ENCODE measurements around the gene TPP2. TPM values are rescaled to one million over a fixed set of nuclear protein-coding genes. Genes with fewer than 3 reads are reported as not detected.

TPP2 gene
- polyA plus RNA-seq, 3 donors, result 56.9 to 67.5 (median 62.2) TPM

DNA sequence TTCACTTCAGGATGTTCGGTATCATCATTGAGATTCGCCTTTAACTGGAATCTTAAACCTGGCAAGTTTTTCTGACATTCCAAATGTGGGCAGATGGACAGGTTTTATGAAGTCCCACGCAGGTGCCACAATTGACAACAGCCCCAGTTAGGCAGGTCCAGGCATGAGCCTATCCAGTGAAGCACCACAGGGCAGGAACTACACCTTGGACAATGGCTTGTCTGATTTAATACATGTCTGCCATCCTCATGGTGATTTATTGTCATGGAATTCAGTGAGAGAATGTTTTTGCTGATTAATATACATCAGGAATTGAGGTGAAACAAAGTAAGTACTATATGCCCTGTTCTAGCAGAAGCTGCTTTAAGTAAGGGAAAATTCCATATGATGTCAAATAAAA lies 10.2 kb upstream of the TPP2 start:
- no peak for DNase-seq (ENCODE audit: extremely low read depth in 1 of 11, low read depth in 9 of 11, low spot score in 4 of 11)

DNA sequence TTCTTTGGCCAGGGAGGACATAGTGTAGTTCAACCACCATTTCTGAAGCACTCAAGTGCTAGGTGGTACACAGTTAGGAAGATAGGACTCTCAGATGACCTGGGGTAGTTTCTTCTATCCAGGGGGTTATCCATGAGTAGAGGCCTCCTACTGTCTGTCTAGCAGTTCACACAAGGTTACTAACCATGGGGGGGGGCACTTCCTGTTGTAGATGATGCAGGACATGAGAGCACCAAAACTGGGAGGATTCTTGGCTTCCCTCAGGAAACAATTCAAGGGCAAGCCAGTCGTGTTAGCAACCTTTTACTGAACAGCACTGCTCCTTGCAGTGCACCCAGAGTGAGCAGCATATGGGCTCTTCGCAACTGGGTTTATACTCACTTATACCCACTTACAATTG lies 8.9 kb upstream of the TPP2 start:
- no peak for DNase-seq (ENCODE audit: extremely low read depth in 1 of 11, low read depth in 9 of 11, low spot score in 4 of 11)

DNA sequence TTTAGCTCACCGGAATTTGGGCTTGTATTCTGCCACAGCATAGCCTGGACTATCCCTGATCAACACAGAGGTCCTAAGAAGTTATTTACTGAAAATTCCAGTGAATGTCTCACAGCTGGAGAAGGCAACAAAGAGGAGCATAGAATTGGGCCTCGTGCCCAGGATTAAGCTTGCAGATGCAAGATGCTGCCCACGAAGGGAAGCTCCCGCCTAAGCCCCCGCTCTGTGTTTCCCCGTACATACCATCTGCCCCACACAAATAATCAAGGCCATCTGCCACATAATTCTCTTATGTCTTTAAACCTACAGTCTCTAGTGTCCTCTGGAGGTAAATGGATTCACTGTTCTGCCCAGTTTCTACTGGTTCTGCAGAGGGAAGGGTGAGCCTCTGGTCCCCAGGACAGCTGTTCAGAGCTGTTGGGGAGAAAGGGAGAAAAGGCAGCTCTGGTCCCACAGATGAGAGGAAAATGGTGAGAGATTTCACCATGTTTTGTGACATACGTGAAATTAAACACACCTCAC lies 7.4 kb upstream of the TPP2 start:
- no peak for DNase-seq (ENCODE audit: extremely low read depth in 1 of 11, low read depth in 9 of 11, low spot score in 4 of 11)

DNA sequence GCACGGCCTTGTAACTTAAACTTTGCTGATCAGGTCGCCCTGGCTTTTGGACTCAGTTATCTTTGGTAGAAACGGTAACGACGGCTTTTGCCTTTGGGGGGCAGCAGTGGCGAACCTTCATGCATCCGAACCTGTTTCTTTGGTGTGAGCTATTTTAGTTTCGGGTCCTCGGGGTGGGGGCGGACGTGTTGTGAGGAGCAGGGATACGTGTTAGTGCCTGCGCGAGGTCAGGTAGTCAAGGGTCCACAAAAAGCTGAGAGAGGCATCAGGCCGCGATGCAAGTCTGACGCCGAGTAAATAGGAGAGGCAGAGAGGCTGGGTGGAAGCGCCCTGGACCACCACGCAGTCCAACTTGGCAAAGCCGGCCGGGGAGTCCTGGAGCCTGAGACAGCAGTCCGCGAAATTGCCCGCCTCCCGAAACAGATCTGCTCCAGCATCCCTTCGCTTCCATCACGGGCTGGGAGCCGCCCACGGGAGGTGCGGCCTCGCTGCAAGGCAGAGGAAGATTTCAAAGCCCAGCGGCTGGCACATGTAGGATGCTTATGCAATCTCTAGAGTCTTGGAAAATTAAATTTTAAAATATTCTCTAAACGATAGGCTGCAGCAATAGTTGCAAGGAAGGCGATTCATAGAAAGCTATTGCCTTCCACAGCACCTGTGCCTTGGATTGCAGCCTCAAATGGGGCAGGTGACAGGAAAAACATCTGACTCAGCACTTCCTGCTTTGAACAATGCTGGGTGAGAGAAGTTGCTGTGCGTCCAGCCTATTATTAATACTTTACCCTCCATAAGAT lies 4.6 kb upstream of the TPP2 start:
- DNase-seq (ENCODE audit: extremely low read depth in 1 of 11, low read depth in 9 of 11, low spot score in 4 of 11), result peak in 6 of 11 donors; percentile 44 to 67 (median 52)

DNA sequence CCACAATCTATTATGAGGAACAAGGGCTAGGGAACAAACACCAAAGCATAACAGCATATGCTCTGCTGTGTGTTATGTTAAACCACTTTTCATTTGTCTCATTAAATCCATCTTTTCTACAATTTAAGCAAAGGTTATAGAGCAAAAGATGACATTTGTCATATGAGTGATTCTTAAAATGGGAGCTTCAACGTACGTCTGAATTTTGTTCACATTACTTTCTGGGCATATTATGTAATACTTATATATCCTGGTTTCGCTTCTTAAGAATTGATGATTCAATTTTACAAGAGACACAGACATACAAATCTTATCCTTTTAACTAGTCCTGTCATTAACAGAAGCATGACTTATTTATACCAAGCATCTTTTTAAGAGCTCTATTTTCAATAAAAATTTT lies 3.3 kb upstream of the TPP2 start:
- DNase-seq (ENCODE audit: extremely low read depth in 1 of 11, low read depth in 9 of 11, low spot score in 4 of 11), result no peak

DNA sequence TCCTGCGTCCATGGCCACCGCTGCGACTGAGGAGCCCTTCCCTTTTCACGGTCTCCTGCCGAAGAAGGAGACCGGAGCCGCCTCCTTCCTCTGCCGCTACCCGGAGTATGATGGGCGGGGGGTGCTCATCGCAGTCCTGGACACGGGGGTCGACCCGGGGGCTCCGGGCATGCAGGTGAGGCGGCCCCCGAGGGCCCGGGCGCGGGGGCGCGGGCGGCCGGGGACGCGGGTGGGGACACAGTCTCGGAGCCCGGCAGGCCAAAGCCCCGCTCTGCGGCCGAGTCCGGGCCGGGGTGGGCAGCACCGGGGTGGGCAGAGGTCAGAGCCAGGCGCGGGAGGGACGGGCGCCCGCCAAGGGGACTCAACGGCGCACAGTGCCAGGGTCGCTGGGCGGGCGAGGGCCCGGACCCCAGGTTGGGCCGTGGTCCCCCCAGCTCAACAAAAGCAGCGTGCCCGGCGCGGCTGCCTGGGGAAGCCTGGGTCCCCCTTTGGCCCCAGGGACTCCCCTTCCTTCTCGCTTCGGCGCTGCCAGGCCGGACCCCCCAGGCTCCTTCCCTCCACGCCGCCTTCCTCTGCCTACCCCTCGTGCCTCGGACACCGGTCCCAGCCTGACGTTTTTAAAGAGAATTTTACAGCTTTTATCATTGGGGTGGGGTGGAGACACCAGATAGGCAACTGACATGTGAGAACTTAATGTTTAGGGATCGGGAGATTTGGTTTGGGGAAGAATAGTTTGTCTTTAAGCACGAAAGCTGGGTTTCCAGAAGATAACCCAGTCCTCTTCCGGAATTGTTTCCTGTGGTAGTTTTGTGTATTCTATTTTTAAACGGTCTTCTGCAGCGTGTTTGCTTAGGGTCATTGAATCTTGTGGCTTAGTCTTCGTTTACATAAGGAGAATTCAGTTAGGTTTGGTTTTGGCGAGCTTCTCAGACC lies 509 bp downstream of the TPP2 start:
- peak in 1 of 11 donors; percentile 5 for DNase-seq (ENCODE audit: extremely low read depth in 1 of 11, low read depth in 9 of 11, low spot score in 4 of 11)

DNA sequence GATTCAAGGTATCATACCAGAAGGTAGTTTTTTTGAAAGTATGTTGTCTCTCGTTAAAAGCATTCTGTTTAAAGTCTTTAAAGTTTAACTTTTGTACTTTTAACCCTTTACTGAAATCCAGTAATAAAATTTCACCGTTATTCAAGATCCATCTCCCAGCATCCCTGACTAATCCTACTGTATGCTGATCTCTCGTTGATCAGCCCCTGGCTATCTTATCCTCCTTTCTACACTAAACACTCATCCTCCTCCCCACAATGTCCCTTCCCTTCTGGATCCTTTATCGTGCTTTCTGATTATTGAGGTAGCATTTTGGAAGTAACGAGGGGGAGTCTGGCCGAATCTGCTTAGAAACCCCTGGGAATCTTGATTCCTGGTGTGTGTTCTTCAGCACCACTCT lies 1.3 kb downstream of the TPP2 start:
- DNase-seq (ENCODE audit: extremely low read depth in 1 of 11, low read depth in 9 of 11, low spot score in 4 of 11), result no peak

DNA sequence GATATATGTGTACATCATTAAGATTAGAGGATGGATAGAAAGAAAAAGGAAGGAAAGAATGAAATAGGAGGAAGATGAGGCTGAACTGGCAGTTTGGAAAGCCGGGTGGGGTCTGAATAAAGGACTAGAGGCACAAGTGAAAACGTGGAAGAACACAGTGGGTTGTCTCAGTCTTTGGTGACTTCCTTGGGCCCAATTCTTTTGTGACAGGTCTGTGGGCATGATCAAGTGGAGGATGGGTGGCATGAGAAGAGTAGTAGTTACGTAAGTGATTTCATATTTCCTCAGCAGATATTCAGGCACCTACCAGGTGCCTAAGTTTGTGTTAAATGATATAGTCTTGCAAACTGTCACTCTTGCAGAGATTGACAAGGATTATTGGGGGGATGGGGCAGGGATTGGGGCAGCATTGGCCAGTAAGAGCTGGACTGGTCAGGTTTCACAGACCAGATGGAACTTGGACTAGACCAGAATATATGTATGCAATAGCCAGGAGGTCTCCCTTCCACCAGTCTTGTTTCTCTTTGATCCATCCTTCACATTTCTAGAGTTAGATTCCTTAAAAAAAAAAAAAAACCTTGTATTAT lies 2.7 kb downstream of the TPP2 start:
- no peak for DNase-seq (ENCODE audit: extremely low read depth in 1 of 11, low read depth in 9 of 11, low spot score in 4 of 11)

DNA sequence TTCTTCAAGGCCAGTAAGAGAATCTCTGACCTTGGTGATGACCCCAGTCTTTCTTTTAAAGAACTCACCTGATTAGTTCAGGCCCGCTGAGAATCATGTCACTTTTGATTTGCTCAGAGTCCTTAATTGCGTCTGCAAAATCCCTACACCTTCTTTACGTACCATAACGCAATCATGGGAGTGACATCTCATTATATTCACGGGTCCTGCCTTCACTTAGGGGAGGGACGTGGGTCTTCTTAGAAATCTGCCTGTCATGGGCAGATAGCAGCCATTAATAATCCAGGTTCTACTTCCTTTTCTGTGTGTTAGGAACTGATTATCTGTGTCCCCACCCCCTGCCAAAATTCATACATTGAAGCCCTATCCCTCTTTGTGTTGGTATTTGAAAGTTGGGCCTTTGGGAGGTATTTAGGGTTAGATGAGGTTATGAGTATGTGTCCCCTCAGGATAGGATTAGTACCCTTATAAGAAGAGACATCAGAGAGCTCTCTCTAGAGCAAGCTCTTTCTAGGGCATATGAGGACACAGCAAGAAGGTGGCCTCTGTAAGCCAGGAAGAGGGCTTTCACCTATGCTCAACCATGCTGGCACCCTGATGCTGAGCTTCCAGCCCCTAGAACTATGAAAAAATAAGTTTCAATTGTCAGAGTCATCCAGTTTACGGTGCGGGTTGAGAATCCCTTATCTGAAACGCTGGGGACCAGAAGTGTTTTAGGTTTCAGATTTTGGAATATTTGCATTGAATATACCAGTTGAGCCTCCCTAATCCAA lies 9.9 kb downstream of the TPP2 start:
- no peak for DNase-seq (ENCODE audit: extremely low read depth in 1 of 11, low read depth in 9 of 11, low spot score in 4 of 11)

DNA sequence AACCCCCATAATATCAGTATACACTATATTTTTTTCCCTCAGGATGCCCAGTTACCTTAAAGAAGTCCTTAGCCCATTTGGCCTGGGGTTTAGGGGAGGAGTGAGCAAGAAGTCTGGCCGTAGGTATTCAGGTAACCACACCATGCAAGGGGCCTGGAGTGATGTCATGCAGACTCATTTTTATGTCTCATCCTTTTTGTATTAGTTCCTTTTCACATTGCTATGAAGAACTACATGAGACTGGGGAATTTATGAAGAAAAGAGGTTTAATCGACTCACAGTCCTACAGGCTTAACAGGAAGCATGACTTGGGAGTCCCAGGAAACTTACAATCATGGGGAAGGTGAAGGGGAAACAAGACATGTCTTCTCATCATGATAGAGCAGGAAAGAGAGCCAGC lies 12.2 kb downstream of the TPP2 start:
- DNase-seq (ENCODE audit: extremely low read depth in 1 of 11, low read depth in 9 of 11, low spot score in 4 of 11), result no peak

DNA sequence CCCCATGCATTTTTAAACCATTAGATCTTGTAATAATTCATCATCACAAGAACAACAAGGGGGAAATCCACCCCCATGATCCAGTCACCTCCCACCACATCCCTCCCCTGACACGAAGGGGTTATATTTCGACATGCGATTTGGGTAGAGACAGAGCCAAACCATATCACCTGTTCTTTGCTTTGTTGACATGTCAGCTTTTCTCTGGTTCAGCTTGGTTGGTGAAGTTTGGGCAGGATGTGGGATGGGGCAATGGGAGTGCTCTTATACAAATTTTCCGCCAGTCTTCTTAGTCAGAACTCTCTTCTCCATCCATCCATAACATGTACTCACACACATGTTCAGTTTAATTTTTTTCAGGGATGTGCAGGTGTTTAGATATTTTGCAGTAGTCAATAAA lies 12.9 kb downstream of the TPP2 start:
- no peak for DNase-seq (ENCODE audit: extremely low read depth in 1 of 11, low read depth in 9 of 11, low spot score in 4 of 11)

DNA sequence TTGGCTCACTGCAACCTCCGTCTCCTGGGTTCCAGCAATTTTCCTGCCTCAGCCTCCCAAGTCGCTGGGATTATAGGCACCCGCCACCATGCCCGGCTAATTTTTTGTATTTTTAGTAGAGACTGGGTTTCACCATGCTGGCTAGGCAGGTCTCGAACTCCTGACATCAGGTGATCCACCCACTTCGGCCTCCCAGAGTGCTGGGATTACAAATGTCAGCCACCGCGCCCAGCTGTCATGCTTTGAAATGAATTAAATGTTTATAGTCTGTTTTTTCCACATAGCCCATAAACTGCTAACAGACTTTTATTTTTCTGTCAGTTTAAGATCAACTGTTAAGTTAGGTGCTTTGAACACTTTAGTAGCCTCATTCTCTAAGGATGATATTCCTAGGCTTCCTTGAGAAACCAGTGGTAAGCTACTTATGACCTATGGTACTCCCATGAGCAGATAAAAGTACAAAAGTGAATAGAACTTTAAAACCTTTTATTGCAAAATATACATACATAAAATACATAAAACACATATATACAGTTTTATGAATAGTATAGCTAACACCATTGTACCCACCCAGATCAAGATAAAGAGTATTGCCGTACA lies 13.6 kb downstream of the TPP2 start:
- DNase-seq (ENCODE audit: extremely low read depth in 1 of 11, low read depth in 9 of 11, low spot score in 4 of 11), result no peak

DNA sequence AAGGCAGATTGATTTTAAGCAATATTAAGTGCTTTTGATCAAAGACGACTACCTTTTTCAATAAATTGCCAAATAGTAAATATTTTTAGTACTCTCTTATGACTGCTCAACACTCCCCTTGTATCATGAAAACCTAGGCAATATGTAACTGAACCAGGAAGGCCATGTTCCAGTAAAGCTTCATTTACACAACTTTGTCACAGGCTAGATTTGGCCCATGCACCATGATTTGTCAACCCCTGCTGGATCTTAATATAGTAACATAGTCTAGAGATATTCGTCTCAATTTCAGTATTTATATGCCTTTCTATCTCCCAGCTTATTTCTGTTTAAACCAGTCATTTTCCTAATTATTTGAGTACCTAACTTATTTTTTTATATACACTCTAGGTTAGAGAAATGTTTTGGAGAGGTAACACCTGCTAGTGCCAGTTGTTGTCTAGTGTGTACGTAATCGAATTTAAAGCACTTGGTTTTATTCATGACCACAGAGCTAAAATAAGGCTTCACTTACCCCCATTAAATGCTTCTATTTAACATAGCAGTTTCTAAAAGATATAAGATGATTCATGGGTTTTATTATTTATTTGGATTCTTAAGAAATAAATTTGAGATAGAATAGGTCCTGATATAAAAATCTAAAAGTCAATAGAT lies 21.0 kb downstream of the TPP2 start:
- DNase-seq (ENCODE audit: extremely low read depth in 1 of 11, low read depth in 9 of 11, low spot score in 4 of 11), result no peak

DNA sequence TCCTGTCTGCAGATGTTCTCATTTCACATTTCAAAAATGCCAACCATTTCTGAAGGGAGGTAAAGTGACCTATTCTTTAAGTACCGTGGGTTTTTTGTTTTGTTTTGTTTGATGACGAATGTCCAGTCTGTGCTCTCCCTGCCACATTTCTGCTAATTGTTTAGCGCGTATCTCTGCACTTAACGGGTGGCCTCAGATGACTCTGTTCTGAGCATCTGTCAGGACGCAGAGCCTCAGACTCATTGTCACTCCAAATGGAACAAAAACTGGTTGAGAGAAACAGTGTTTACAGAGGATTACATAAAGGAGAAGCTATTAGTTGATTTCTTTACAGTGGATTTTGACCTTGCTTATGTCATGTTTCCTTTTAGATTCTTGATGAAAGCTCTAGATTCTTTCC lies 23.7 kb downstream of the TPP2 start:
- DNase-seq (ENCODE audit: extremely low read depth in 1 of 11, low read depth in 9 of 11, low spot score in 4 of 11), result no peak

DNA sequence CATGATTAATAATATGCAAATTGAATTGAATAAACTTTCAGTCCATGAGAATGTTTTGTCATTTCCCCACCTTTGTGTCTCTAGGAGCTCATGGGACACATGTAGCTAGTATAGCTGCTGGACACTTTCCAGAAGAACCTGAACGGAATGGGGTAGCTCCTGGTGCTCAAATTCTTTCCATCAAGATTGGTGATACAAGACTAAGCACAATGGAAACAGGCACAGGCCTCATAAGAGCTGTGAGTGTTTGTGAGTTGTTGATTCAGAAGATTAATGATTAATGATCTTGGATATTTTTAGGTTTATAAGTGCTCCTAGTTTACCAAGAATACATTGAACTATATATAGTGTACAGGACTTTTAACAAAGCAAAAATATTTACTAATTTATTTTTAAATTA lies 30.1 kb downstream of the TPP2 start:
- DNase-seq (ENCODE audit: extremely low read depth in 1 of 11, low read depth in 9 of 11, low spot score in 4 of 11), result no peak

DNA sequence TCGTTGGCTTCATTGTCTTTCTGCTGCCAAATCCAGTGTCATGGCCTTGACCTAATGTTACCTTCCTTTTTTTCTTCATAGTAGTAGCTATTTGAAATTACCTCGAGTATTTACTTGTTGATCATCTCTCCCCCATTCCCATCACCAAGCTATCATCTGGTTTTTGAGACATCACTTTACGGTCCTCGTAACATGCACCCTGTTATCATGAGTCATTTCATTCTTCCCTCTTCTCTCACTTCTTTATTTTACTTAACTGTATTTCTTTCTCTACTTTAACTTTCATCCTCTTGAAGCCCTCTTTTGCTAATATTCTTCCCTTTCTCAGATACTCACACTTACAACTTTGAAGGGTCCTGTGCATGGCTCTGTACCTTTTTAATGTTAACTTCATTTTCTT lies 31.8 kb downstream of the TPP2 start:
- DNase-seq (ENCODE audit: extremely low read depth in 1 of 11, low read depth in 9 of 11, low spot score in 4 of 11), result no peak

DNA sequence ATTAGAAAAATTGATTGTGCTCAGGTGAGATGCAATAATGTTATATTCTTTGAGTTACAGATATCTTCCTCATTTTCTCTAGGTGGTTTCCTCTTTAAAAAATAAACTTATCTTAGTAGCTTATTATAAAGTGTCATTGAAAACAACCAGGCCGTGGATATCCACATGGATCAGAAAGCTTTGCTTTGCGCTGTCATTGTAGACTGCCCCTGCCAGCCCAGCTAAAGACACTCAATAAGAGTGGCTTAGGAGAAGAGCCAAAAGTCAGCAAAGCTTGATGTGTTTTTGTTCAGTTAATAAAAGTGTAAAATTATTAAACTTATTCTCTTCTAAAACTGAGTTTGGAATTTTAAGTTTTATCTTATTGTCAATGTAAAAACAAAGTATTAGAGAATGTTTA lies 34.4 kb downstream of the TPP2 start:
- DNase-seq (ENCODE audit: extremely low read depth in 1 of 11, low read depth in 9 of 11, low spot score in 4 of 11), result no peak

DNA sequence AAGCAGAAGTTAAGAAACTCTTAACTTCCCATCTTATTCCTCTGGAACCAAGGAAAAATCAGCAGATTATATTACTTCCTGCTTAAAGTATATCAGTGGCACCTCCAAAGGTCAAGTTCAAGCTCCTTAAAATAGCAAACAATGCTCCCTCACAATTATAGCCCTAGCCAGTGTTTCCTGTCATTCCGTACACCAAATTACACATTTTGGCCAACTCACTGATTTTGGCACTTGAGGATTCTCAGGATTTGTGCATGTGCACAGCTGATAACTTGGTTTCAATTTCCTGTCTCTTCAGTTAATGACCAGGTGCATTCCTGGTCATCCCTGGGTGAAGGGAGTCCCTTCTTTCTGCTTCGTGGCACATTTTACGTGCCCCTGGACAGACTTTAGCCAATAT lies 42.0 kb downstream of the TPP2 start:
- no peak for DNase-seq (ENCODE audit: extremely low read depth in 1 of 11, low read depth in 9 of 11, low spot score in 4 of 11)
